GM19328 (cell line): ENCODE data around the gene CGNL1.

Experiments used
- ATAC-seq: cut with Tn5 transposase; IDR thresholded peaks from one replicate; pipeline ENCODE4 v1.9.1; 2021; ENCODE audit warnings: mild to moderate bottlenecking, moderate library complexity; ENCODE audit not compliant: unreplicated experiment

CGNL1 gene

GRCh38 chr15:57384024-57384423, 7.7 kb downstream of the CGNL1 start:
- no peak for ATAC-seq

- no peak for ATAC-seq
Measured at GRCh38 chr15:57384816-57385215, 8.5 kb downstream of the CGNL1 start.

GRCh38 chr15:57385923-57386390, 9.7 kb downstream of the CGNL1 start:
- ATAC-seq: no peak

- no peak for ATAC-seq
Measured at GRCh38 chr15:57386976-57387375, 10.7 kb downstream of the CGNL1 start.

- no peak for ATAC-seq
Measured at GRCh38 chr15:57387564-57388076, 11.3 kb downstream of the CGNL1 start.

GRCh38 chr15:57388464-57388863, 12.2 kb downstream of the CGNL1 start:
- no peak for ATAC-seq

GRCh38 chr15:57389991-57390390, 13.7 kb downstream of the CGNL1 start:
- ATAC-seq: no peak

GRCh38 chr15:57390583-57390982, 14.3 kb downstream of the CGNL1 start:
- ATAC-seq: no peak

GRCh38 chr15:57391537-57391936, 15.2 kb downstream of the CGNL1 start:
- no peak for ATAC-seq

- no peak for ATAC-seq
Measured at GRCh38 chr15:57393061-57393460, 16.8 kb downstream of the CGNL1 start.

GRCh38 chr15:57395292-57395691, 19.0 kb downstream of the CGNL1 start:
- ATAC-seq: no peak

- ATAC-seq: no peak
Measured at GRCh38 chr15:57398336-57398735, 22.0 kb downstream of the CGNL1 start.

- no peak for ATAC-seq
Measured at GRCh38 chr15:57401546-57401945, 25.2 kb downstream of the CGNL1 start.

- no peak for ATAC-seq
Measured at GRCh38 chr15:57403017-57403416, 26.7 kb downstream of the CGNL1 start.

- no peak for ATAC-seq
Measured at GRCh38 chr15:57403566-57404325, 27.4 kb downstream of the CGNL1 start.

- ATAC-seq: no peak
Measured at GRCh38 chr15:57405133-57405532, 28.8 kb downstream of the CGNL1 start.

- no peak for ATAC-seq
Measured at GRCh38 chr15:57406062-57406772, 29.9 kb downstream of the CGNL1 start.

GRCh38 chr15:57410373-57410772, 34.1 kb downstream of the CGNL1 start:
- ATAC-seq: no peak

GRCh38 chr15:57411945-57412768, 35.9 kb downstream of the CGNL1 start:
- ATAC-seq: no peak

GRCh38 chr15:57415602-57416001, 39.3 kb downstream of the CGNL1 start:
- ATAC-seq: no peak

- no peak for ATAC-seq
Measured at GRCh38 chr15:57418635-57419034, 42.3 kb downstream of the CGNL1 start.
